Esophagus squamous epithelium (tissue), 5 donors: ENCODE measurements around the gene PABPC1L. TPM values are rescaled to one million over a fixed set of nuclear protein-coding genes. Genes with fewer than 3 reads are reported as not detected.

ENCODE experiments used
- DNase-seq: peaks from one replicate; lab custom pipeline; 2025; lab: John Stamatoyannopoulos, UW
- H3K27ac ChIP-seq, 4 donors: fragments of 200-600 bp; sonication (generic); one replicate each; pipeline ENCODE4 v1.5.1; 2016 to 2019; ENCODE audit warnings: mild to moderate bottlenecking in 1 of 4
- H3K27me3 ChIP-seq, 4 donors: fragments of 200-600 bp; sonication (generic); 1 replicate in 3 of 4; 2 replicates in 1 of 4; pipeline versions ENCODE4 v1.5.1 to v1.6.0; 2017 to 2021; ENCODE audit warnings: antibody characterized with exemption in 1 of 4
- H3K36me3 ChIP-seq, 3 donors: fragments of 200-600 bp; sonication (generic); one replicate each; pipeline ENCODE4 v1.5.1; 2016 to 2019
- H3K4me1 ChIP-seq, 3 donors: fragments of 200-600 bp; sonication (generic); one replicate each; pipeline ENCODE4 v1.5.1; 2017 to 2019
- H3K4me3 ChIP-seq, 4 donors: fragments of 200-600 bp; sonication (generic); 1 replicate in 3 of 4; 2 replicates in 1 of 4; pipeline ENCODE4 v1.5.1; 2016 to 2019; ENCODE audit warnings: mild to moderate bottlenecking in 2 of 4, moderate library complexity in 1 of 4
- H3K9me3 ChIP-seq, 3 donors: fragments of 200-600 bp; sonication (generic); one replicate each; pipeline ENCODE4 v1.5.1; 2016 to 2019
- CTCF ChIP-seq, 6 experiments: fragments of 450-650 bp in 4 of 6; fragments of 200-600 bp in 2 of 6; sonication (generic) in 2 of 6; IDR thresholded peaks; one replicate each; pipeline ENCODE4 v1.5.1; 2016 to 2019; ENCODE audit warnings: antibody characterized with exemption in 6 of 6, mild to moderate bottlenecking in 4 of 6, moderate library complexity in 4 of 6
- POLR2A ChIP-seq, 4 donors: fragments of 450-650 bp; IDR thresholded peaks; one replicate each; pipeline ENCODE4 v1.6.1; 2017; ENCODE audit warnings: antibody characterized with exemption in 4 of 4, mild to moderate bottlenecking in 4 of 4, moderate library complexity in 3 of 4
- WGBS, 2 donors: methylation state at CpG; one replicate each; pipeline ENCODE4 v1.1.5; 2018; 5-methylcytosine and 5-hydroxymethylcytosine counted together
- intact Hi-C: fragments of 100-400 bp; cut with DNase I; formaldehyde crosslinking; loops from one replicate; pipeline ENCODE4 v1.15.0; 2022
- total RNA-seq, 4 donors: library from RNA; depleted of rRNA; stranded (reverse); fragments of >200 nt; gene quantifications; one replicate each; pipeline ENCODE4 v1.1.0, GENCODE V29; 2016
- donor health status: DM: yes; HTN: yes; CAD: no.

The PABPC1L gene
- total RNA-seq, 4 donors from 2014 or later, result 5.9 to 18.5 (median 8.7) TPM

DNA sequence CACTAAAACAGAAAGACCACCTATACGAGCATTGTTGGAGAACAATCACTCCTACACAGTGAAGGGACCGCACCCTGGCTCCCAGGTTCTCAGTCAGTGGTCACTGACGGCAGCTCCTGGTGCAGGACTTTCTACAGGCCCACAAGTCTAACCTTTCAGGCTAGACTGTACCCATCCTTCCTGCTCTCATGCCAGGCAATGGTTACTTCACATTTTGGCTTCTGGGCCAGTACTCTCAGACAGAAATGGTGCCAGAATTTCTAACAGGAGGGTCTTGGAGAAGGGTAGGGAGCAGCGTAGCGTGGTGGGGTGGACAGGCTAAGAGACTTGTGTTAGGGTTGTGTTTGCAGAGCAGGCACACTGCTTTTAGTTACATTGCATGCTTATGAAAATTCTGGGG is 38.2 kb downstream of the PABPC1L start:
- DNase-seq, result no peak
- Histone ChIP-seq H3K36me3 (peaks cover 15 to 100% (median 45%) of the 10 kb centered on the region in 3 donors), H3K27me3 (no peaks in the 10 kb centered on the region), H3K27ac (no peak overlapping the region), H3K4me1 (no peaks in the 10 kb centered on the region), H3K9me3 (no peaks in the 10 kb centered on the region), H3K4me3 (no peak overlapping the region)
- intact Hi-C loops, result no loop called here
- WGBS, 2 donors, result 96% methylated on average over 5 of the region's 5 CpGs
- TF ChIP-seq CTCF (IDR thresholded peaks at IDR 0.05) (no peak), POLR2A (IDR thresholded peaks at IDR 0.05) (no peak)

- 71 to 78% methylated on average over 2 of the region's 2 CpGs for WGBS, 2 donors
- no peaks in the 10 kb centered on the region for H3K4me1 ChIP-seq
These were observed 38.7 kb downstream of the PABPC1L start for GRCh38 chr20:44948513-44948912.

DNA sequence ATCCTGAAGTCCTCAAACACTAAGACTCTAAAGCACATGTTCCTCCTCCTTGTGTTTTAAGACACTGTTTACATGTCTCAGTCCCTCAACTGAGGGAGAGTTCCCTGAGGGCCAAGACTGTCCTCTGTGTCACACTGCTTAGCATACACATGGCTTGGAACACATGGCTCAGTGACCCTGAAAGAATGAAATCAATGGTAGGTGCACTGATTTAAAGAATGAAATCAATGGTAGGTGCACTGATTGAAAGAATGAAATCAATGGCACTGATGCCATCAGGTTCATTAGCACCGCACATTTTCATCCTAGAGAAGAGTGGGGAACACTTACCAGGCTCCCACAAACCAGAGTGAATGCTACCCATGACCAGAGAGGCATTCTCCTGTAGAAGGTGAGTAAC is 40.5 kb downstream of the PABPC1L start:
- Histone ChIP-seq H3K36me3 (peaks cover 31 to 100% (median 50%) of the 10 kb centered on the region in 3 donors), H3K27me3 (no peaks in the 10 kb centered on the region), H3K4me3 (no peak overlapping the region), H3K4me1 (no peaks in the 10 kb centered on the region), H3K9me3 (no peaks in the 10 kb centered on the region), H3K27ac (no peak overlapping the region)
- WGBS, 2 donors, result 100% methylated on average over 1 of the region's 1 CpG; no CpG with 5 or more reads in 1 of the 2 donors
- TF ChIP-seq CTCF (IDR thresholded peaks at IDR 0.05) (no peak), POLR2A (IDR thresholded peaks at IDR 0.05) (no peak)
- intact Hi-C loops, result no loop called here
- no peak for DNase-seq

More at GRCh38 chr20:44948513-44948912, 38.7 kb downstream of the PABPC1L start:
- no peak overlapping the region for H3K27ac ChIP-seq
- no peak for DNase-seq
- TF ChIP-seq POLR2A (IDR thresholded peaks at IDR 0.05) (no peak), CTCF (IDR thresholded peaks at IDR 0.05) (no peak)
- H3K27me3 ChIP-seq, result no peaks in the 10 kb centered on the region
- intact Hi-C loops, result no loop called here
- no peaks in the 10 kb centered on the region for H3K9me3 ChIP-seq
- H3K36me3 ChIP-seq, result peaks cover 16 to 100% (median 41%) of the 10 kb centered on the region in 3 donors
- no peak overlapping the region for H3K4me3 ChIP-seq

DNA sequence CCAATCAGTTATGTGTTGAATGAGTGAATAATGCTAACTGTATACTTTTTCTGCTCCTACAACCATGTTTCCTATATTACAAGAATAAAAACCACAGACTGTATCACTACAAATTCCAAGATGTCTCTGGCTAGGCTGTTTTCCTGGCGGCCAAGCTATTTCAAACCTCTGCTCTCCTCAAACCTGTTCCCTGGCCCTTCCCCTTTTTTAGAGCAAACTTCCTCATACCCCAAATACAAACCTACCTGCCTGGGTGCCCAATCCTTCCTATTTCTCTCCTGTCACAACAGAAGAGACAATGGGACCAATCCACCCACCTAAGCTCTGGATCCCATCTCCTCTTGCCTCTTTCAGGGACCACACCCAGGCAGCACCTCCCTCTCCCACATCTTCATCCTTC is 42.9 kb downstream of the PABPC1L start:
- H3K27me3 ChIP-seq, result no peaks in the 10 kb centered on the region
- H3K9me3 ChIP-seq, result no peaks in the 10 kb centered on the region
- H3K27ac ChIP-seq, result no peak overlapping the region
- no peak for DNase-seq
- peaks cover 0 to 18% (median 0%) of the 10 kb centered on the region in 3 donors for H3K4me1 ChIP-seq
- 91 to 94% methylated on average over 1 of the region's 1 CpG for WGBS, 2 donors
- no peak overlapping the region for H3K4me3 ChIP-seq
- TF ChIP-seq CTCF (IDR thresholded peaks at IDR 0.05) (no peak), POLR2A (IDR thresholded peaks at IDR 0.05) (no peak)
- intact Hi-C loops, result no loop called here
- peaks cover 33 to 88% (median 47%) of the 10 kb centered on the region in 3 donors for H3K36me3 ChIP-seq

DNA sequence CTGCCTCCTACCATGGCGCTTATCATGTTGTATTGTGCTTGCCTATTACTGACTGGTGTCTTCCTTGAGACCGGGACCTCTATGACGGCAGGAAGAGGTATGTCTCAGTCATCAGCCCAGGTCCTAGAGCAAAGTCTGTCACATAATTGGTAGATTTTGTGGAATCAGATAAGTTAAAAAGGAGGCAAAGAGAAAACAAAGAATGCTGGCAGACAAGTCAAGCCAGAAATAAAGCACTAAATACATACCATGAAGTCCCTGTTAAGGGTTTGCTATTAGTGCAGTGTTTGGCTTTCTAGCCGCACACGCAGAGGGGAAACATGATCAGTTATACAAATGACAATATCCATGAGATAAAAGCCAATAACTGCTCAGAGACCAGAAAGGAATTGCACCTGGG is 44.4 kb downstream of the PABPC1L start:
- WGBS, 2 donors, result 97 to 100% methylated on average over 5 of the region's 5 CpGs
- no peak for DNase-seq
- no peak for TF ChIP-seq CTCF (IDR thresholded peaks at IDR 0.05)
- H3K9me3 ChIP-seq, result no peaks in the 10 kb centered on the region
- H3K27ac ChIP-seq, result no peak overlapping the region
- peaks cover 33 to 73% (median 39%) of the 10 kb centered on the region in 3 donors for H3K36me3 ChIP-seq
- peaks cover 0 to 33% (median 7%) of the 10 kb centered on the region in 3 donors for H3K4me1 ChIP-seq
- no peak overlapping the region for H3K4me3 ChIP-seq
- no peaks in the 10 kb centered on the region for H3K27me3 ChIP-seq
- intact Hi-C loops, result no loop called here
